Measurements from ENCODE around the gene ZBTB42. TPM values are rescaled to one million over a fixed set of nuclear protein-coding genes. Genes with fewer than 3 reads are reported as not detected.

Gene ZBTB42
- total RNA-seq, 1 experiment from 2014 or later: 1.4 TPM

- ChIA-PET POLR2A (ENCODE audit: low non-redundant PET) (interaction anchor here (0.6 to 0.7 kb wide), 2 partner anchors 516 to 740 kb away, joined by 3 to 5 read pairs; no protein-coding TSS in a partner anchor), CTCF (no interaction called here)
These were observed 17.2 kb downstream of the ZBTB42 start for GRCh38 chr14:104817930-104818713.

GRCh38 chr14:104818714-104819161 is 17.8 kb downstream of the ZBTB42 start:
- intact Hi-C loops (cut with micrococcal nuclease; ENCODE audit: unreplicated experiment): no loop called here
- POLR2A ChIA-PET (ENCODE audit: low non-redundant PET): no interaction called here
- no TSS peak for BruUV-seq (replicated peaks)
- Histone ChIP-seq H3K4me1 (ENCODE audit: insufficient read depth, low read length, poor library complexity, severe bottlenecking) (peaks cover 9% of the 10 kb centered on the region), H3K27ac (ENCODE audit: low read depth, low read length, poor library complexity, severe bottlenecking) (no peak overlapping the region), H3K9me3 (ENCODE audit: low read depth, low read length, poor library complexity, severe bottlenecking) (no peaks in the 10 kb centered on the region), H3K36me3 (ENCODE audit: insufficient read depth, low read length, poor library complexity, severe bottlenecking) (no peaks in the 10 kb centered on the region), H3K4me3 (ENCODE audit: low read depth, low read length, poor library complexity, severe bottlenecking) (no peak overlapping the region), H3K27me3 (replicated peaks; ENCODE audit: insufficient read depth, low read depth, low read length, poor library complexity) (no peaks in the 10 kb centered on the region)
- TF ChIP-seq CTCF (conservative IDR thresholded peaks at IDR 0.05; ENCODE audit: low read depth, low read length): no peak
- TF ChIP-seq EZH2 (IDR thresholded peaks at IDR 0.05; ENCODE audit: borderline replicate concordance, low read depth, low read length, poor library complexity, severe bottlenecking): no peak
- DNase-seq (ENCODE audit: low spot score): no peak
- CTCF ChIA-PET: no interaction called here

More at GRCh38 chr14:104817930-104818713, 17.2 kb downstream of the ZBTB42 start:
- Histone ChIP-seq H3K27me3 (replicated peaks; ENCODE audit: insufficient read depth, low read depth, low read length, poor library complexity) (no peaks in the 10 kb centered on the region), H3K9me3 (ENCODE audit: low read depth, low read length, poor library complexity, severe bottlenecking) (no peaks in the 10 kb centered on the region), H3K27ac (ENCODE audit: low read depth, low read length, poor library complexity, severe bottlenecking) (no peak overlapping the region), H3K4me1 (ENCODE audit: insufficient read depth, low read length, poor library complexity, severe bottlenecking) (peaks cover 9% of the 10 kb centered on the region), H3K36me3 (ENCODE audit: insufficient read depth, low read length, poor library complexity, severe bottlenecking) (no peaks in the 10 kb centered on the region), H3K4me3 (ENCODE audit: low read depth, low read length, poor library complexity, severe bottlenecking) (no peak overlapping the region)
- intact Hi-C loops (cut with micrococcal nuclease; ENCODE audit: unreplicated experiment): no loop called here
- no TSS peak for BruUV-seq (replicated peaks)
- DNase-seq (ENCODE audit: low spot score): no peak
- TF ChIP-seq CTCF (conservative IDR thresholded peaks at IDR 0.05; ENCODE audit: low read depth, low read length) (no peak), EZH2 (IDR thresholded peaks at IDR 0.05; ENCODE audit: borderline replicate concordance, low read depth, low read length, poor library complexity, severe bottlenecking) (no peak)

GRCh38 chr14:104819361-104819781 is 18.5 kb downstream of the ZBTB42 start:
- intact Hi-C loops (cut with micrococcal nuclease; ENCODE audit: unreplicated experiment): no loop called here
- no peak overlapping the region for H3K27ac ChIP-seq (ENCODE audit: low read depth, low read length, poor library complexity, severe bottlenecking)
- BruUV-seq (replicated peaks): no TSS peak
- CTCF ChIA-PET: interaction anchor here (0.7 kb wide), 1 partner anchor 51 kb away, joined by 3 read pairs; no protein-coding TSS in a partner anchor
- H3K36me3 ChIP-seq (ENCODE audit: insufficient read depth, low read length, poor library complexity, severe bottlenecking): no peaks in the 10 kb centered on the region
- no peaks in the 10 kb centered on the region for H3K27me3 ChIP-seq (replicated peaks; ENCODE audit: insufficient read depth, low read depth, low read length, poor library complexity)
- no peaks in the 10 kb centered on the region for H3K9me3 ChIP-seq (ENCODE audit: low read depth, low read length, poor library complexity, severe bottlenecking)
- peaks cover 9% of the 10 kb centered on the region for H3K4me1 ChIP-seq (ENCODE audit: insufficient read depth, low read length, poor library complexity, severe bottlenecking)
- no peak overlapping the region for H3K4me3 ChIP-seq (ENCODE audit: low read depth, low read length, poor library complexity, severe bottlenecking)
- no peak for DNase-seq (ENCODE audit: low spot score)
- TF ChIP-seq EZH2 (IDR thresholded peaks at IDR 0.05; ENCODE audit: borderline replicate concordance, low read depth, low read length, poor library complexity, severe bottlenecking) (no peak), CTCF (conservative IDR thresholded peaks at IDR 0.05; ENCODE audit: low read depth, low read length) (no peak)
- POLR2A ChIA-PET (ENCODE audit: low non-redundant PET): no interaction called here
